Activated CD8-positive, alpha-beta memory T cell treated with anti-CD3 and anti-CD28 coated beads for 1 hour (primary cell): ENCODE measurements around the gene DMPK.

Experiments
- DNase-seq, 2 donors: peaks; one replicate each; pipeline ENCODE4 v3.0.0-alpha.2; 2020; ENCODE audit warnings: low read depth in 1 of 2; ENCODE audit errors: extremely low read depth in 1 of 2

The DMPK gene, protein sequence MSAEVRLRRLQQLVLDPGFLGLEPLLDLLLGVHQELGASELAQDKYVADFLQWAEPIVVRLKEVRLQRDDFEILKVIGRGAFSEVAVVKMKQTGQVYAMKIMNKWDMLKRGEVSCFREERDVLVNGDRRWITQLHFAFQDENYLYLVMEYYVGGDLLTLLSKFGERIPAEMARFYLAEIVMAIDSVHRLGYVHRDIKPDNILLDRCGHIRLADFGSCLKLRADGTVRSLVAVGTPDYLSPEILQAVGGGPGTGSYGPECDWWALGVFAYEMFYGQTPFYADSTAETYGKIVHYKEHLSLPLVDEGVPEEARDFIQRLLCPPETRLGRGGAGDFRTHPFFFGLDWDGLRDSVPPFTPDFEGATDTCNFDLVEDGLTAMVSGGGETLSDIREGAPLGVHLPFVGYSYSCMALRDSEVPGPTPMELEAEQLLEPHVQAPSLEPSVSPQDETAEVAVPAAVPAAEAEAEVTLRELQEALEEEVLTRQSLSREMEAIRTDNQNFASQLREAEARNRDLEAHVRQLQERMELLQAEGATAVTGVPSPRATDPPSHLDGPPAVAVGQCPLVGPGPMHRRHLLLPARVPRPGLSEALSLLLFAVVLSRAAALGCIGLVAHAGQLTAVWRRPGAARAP

DNA sequence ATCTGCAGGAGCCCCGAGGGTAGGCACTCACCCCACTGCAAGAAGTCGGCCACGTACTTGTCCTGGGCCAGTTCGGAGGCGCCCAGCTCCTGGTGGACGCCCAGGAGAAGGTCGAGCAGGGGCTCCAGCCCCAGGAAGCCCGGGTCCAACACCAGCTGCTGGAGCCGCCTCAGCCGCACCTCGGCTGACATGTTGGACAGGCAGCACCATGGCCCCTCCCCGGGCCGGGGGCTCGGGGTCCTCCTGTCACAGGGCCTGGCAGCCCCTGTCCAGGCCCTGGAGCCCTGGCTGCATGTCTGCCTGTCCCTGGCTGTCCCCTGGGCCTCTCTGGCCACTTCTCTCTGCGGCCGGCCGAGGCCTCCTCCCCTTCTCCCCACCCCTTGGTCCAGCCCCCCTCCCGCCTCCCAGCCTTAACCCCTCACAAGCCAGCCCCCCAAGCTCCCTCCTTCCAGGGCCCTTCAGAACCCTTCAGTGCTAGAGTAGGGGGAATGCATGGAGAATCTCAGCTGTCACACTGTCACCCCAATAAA lies at the start of gene DMPK:
TSS of gene DMPK (minus strand) at position 329 of the 530 bp plus-strand sequence. CDS start at position 191, 138 bp downstream.
- no peak for DNase-seq

DNA sequence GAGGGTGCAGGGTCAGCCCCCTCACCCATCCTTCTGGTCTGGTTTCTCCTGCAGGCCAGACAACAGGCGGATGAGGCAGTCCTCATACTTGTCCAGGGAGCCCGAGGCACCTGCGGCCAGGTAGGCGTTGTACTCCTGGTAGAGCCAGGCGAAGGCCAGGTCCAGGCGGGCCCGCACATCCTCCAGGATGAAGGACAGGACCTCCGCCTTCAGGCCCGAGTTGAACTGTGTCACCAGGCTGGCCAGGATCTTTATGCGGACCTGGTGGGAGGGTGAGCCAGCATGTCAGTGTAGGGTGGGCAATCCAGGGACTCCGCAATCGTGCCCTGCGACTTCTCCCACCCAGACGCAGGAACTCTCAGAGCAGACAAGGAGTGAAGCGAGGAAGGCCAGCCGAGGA lies 46.7 kb upstream of the DMPK start:
- no peak for DNase-seq

DNA sequence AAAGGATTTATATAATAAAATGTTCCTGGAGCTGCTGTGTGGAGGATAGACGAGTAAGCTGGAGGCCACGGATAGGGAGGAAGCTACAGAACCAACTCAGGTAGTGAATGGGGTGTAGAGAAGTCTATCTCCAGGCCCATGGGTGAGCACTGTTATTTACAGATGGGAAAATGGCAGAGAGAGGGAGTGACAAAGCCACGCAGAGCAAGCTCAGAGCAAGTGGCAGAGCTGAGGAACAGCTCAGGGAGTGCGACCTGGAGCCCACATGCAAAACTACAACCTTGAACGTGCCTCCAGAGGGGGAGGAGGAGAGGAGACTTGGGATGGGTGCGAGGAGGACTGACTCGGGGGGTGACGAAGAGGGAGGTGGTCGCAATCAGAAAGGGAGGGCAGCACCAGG lies 46.2 kb upstream of the DMPK start:
- no peak for DNase-seq

DNA sequence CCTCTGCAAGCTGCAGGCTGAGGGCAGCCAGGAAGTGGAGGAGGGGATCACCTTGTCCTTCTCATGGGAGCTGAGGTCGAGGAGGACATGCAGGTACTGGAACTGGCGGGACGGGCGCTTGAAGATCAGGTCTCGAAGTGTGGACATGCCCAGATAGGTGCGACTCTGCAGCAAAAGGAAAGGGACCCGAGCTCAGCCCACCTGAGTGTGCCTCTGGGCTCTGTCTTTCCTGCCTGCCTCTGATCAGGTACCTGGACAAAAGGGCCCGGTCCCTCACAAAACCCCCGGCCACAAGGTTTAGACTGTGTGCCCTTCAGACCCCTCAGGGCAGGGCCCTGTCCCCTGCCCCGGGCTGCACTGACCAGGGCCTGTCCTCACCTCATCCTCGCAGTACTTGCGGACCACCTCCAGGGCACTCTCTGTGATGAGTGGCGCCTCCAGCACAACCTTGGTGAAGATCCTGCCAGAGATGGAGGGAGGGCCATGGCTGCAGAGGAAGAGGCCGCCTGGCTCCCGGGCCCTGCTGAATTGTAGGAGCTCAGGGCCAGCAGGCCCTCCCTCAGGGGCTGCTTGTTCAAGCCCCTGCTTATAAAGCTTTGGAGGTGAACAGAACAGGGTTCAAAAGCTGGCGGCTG lies 45.3 kb upstream of the DMPK start:
- no peak for DNase-seq

DNA sequence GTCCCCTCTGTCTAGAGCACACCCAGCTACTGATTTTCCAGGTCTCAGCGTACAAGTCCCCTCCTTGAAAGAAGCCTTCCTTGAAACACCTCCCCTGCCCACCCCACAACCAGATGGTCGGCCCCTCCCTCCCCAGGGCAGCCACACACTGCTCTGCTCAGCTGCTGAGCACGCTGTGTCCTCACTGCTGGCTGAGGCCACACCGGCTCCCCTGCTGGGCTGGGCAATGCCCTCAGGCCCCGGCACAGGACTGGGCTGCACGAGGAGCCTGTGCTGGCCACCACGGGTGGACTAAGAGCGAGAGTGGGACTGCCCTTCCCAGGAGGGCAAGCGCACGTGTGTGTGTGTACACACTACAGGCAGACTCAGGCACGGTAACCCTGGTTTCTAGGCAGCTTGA lies 44.6 kb upstream of the DMPK start:
- DNase-seq, result no peak

DNA sequence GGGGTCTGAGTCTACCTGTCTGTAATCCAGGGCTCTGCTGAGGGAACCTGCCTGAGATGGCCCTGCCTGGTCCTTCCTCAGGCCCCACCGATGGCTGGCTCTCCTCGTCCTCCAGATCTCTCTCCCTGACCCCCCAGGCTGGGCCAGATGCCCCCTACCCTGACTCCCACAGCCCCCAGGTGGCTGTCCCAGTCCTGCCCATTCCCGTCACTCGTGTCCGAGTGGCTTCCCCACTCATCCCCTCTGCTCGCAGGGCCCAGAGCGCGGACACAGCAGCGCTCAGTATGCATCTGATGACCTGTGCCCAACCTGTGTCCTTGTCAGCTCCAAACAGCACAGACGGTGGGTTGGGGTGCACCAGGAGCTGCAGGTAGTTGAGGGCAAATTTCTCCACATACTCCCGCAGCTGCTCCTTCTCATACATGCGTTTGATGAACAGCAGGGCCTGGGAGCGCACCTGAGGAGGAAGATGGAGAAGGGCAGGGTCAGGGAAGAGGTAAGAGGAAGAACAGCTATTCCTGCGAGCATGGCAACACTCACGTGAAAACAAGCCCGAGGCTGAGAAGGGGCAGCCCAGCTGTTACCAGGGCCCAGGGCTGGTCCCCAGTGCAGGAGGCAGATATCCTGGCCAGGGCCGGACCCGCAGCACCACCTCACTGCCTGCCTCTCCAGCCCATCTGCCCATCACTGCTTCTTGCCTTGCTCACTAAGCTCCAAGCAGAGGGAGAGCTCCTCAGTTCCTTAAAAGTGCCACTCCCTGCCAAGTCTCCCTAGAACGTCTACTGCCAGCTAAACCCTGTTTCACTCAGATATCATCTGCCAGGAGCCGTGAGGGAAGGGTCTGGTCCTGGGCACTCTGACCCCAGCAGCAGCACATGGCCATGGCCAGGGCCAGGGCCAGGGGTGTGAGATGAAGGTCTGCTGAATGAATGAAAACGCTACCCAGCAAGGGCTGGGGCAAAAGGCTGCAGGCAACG lies 43.9 kb upstream of the DMPK start:
- no peak for DNase-seq

DNA sequence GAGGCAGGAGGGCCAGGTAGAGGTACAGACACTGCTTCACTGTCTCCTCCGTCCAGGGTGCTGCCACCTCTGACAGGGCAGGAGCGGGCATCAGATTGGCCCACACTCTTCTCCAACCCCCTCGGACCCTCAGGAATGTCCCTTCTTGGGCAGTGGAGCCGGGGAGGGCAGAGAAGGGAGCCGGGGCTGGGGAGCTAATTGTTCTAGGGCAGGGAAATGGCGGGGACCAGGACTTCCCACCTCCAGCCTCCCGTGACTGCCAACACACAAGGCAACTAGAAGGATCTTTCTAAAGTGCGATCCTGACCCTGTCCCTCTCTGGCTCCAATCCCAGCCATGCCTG lies 42.9 kb upstream of the DMPK start:
- no peak for DNase-seq

DNA sequence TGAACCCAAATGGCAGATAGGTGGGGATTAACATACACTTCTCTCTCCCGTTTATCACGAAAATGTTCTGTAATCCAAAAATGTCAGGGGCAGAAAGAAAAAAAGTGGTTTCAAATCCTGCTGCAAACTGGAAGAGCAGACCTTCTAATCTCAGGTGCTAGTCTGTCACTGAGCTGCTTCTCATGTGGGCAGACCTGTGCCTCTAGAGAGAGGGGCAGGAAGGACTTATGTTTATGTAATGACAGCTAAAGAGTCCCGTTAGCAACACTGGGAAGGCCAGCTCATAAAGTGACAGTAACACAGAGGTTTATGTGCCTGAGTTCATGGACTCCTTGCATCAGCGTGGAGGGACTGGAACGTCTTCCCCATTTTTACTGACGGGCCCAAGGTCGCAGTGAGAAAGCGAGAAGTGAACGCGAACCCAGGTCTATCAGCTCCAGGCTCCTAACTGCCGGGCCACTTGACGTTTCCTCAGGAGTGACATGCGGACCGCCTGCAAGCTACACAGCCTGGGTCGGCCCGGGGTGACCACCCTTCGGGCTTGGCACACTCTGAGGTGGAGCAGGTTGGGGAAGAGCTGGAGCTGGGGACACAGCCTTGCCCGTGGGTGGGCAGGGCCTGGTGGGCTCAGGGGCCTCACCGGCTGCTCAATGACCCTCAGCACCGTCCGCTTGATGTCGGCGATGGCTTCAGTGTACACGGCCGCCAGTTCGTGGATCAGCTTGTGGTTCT lies 42.4 kb upstream of the DMPK start:
- DNase-seq, result no peak

DNA sequence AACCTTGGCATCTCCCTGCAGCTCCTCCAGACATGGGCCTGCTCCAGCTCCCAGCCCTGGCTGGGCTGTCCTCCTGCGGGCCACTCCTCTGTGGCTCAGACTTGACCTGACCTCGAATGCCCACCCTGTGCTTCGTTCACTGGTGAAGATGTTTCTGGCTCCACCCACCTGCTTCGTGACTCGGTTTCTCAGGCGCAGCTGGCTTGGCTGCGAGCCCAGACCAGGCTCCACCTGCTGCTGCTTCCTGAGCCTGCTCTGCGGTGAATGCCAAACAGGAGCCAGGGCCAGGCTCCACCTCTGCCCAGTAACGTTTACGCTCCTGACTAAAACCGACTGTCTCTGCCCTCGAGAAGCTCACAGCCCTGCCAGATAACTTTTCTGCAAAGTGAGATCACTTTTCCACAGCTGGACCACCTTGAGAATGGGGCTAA lies 41.8 kb upstream of the DMPK start:
- DNase-seq, result no peak

DNA sequence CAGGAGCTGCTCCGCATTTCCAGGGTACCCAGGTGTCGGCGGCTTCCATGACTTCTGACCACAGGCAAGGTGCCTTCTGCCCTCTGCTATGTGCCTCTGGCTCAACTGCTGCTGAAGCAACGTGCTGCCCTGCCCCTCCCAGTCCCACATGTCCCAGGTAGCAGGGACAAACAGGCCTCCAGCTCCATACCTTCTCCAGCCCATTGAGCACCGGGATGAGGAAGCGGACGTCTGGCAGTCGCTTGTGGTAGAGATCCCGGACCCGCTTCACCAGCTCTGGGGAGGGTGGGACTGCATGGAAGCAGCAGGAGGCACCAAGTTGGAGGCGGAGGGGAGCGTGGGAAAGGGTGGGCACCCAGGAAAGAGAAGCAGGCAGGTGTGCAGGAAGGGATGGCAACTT lies 40.9 kb upstream of the DMPK start:
- no peak for DNase-seq

DNA sequence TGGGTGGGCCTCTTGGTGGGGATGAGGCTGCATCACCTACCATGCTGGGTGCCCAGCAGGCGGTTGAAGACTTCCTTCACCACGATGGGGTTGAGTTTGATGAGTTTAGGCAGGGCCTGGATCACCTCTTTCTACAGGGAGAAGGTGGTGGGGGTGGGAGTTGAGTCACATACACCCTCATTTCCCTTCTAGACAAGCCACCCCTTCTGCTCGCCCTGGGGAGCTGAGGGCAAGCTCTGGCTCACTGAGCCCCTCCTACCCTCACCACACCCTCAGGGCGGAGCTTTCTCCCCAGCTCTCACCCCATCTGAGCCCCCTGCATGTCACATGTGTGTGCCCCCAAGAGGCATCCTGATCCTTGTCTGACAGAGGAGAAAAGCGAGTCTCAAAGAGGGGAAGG lies 40.4 kb upstream of the DMPK start:
- DNase-seq, result no peak

DNA sequence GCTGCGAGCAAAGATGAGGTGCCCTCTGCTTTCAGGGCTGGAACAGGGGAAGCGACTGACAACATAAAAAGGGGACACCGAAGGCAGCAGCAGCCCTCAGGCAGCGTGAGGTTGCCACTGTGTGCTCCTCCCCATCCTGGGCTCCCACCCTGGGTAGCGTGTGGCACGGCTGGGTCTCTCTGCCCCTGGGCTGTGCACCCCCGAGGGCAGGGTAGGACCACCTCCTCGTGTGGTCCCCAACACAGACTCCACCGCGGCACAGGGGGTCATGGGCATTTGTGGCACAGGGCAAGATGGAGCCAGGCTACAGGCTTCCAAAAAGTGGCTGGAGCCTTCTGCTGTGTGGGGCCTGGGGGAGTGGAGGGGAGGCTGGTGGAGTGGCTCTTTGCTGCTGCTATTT lies 39.3 kb upstream of the DMPK start:
- no peak for DNase-seq

DNA sequence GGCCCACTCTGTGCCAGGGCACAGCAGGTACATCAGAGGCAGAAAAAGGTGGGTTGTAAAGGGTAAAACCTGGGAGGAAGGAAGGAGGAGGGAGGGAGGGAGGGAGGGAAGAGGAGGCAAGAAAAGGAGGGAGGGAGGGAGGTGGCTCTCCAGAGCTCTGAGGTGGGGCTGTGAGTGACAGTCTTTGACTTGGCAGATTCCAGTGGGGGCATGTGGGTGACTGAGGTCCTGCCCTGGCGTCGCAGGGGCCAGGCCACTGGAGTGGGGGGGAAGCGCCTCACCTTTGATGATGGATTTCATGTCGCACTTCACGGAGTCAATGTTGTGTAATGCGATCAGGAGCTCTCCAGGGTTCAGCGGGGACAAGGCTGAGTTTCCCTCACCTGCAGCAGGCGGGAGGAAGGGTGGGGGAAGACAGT lies 38.8 kb upstream of the DMPK start:
- DNase-seq, result no peak

DNA sequence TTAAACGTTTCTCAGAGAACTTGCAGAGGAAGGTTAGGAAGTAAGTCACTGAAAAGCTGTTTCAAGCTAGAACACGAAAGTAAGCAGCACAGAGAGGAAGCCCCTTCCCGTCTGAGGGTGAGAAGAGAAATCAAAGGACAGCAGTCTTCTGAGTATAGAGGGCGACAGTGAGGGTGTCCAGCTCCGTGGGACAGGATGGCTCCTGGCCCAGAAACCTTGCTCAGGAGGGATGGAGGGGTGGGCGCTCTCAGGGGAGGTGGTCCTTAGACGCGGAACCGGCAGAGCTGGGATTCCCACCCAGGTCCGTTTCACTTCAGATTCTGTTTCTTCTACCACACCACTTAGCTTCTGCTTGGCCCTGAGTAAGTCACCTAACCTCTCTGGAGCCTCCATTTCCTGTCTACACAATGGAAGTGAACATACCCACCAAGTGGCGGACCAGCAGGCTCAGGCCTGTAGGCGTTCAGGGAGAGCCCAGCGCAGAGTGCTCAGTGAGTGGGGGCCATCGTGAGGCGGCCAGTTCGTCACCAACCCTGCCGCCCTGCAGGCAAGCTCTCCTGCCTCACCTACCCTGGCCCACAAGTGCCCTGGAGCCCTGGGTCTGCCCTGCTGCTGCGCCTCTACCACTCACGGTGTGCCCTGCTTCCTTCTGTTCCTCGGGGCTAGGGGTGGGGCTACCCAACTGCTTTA lies 38.3 kb upstream of the DMPK start:
- DNase-seq, result no peak

DNA sequence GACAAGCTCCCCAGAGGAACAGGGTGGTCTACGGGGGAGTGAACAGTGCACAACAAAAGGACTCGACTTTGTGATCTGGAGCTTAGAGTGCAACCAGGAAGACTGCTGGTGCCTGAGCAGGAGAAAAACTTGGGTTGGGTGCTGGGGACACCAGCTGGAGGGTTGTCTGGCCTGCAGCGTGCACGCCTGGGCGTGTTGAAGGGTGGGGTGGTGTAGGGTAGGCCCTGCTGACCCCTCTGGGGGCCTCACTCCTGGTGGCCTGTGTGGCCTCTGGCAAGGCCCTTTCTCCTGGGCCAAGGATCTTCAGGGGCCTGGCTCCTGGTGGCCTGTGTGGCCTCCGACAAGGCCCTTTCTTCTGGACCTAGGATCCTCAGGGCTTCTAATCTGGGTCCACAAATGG lies 37.5 kb upstream of the DMPK start:
- DNase-seq, result no peak

DNA sequence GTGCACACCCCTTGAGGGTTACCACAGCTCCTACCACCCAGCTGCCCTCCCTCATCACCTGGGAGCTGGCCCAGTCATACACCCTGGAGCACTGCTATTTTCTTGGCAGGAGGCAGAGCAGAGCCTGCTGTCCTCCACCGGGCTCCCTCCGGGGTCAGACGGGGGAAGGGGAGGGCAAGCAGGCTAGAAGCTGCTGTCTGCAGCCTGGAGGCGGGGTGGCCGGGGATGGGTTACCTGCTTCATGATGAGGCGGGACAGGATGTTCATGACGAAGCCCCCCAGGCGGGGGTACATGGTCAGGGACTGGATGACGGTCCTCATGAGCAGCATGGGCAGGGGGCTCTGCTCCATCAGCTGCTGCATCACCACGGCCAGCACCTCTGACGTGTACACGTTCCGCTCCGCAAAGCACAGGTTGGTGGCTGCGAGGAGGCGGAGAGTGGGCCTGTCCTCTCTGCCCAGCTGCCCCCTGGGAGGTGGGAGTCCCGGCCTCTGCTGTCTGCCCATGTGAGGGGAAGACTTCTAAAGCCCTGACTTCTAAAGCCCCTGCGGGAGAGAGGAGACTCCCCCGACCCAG lies 35.5 kb upstream of the DMPK start:
- no peak for DNase-seq

DNA sequence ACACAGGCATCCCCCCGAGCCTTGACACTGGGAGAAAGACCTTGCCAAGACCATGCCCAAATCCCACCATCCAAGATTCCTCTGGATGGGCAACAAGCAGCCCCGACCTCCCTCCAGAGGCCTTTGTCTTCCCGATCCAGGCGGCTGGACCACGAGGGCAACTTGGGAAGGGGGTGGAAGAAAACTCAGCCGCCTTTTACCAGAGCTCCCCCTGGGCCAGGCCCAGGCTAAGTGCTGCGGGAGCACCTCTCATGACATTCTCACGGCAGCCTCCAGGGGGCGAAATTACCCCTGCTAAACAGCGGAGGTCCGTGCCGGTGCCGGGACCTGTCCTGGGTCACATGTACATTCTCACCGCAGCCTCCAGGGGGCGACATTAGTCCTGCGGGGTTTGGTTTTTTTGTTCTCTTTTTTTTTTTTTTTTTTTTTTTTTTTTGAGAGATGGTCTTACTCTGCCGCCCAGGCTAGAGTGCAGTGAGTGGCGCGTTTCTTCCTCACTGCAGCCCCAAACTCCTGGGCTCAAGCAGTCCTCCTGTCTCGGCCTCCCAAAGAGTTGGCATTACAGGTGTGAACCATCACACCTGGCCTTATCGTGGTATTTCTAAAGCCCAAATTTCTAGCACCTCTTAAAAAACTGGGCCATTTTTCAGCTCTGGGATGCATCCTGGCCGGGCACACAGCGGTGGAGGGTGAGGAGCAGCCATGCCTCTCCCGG lies 34.9 kb upstream of the DMPK start:
- peak; percentile 93 for DNase-seq

DNA sequence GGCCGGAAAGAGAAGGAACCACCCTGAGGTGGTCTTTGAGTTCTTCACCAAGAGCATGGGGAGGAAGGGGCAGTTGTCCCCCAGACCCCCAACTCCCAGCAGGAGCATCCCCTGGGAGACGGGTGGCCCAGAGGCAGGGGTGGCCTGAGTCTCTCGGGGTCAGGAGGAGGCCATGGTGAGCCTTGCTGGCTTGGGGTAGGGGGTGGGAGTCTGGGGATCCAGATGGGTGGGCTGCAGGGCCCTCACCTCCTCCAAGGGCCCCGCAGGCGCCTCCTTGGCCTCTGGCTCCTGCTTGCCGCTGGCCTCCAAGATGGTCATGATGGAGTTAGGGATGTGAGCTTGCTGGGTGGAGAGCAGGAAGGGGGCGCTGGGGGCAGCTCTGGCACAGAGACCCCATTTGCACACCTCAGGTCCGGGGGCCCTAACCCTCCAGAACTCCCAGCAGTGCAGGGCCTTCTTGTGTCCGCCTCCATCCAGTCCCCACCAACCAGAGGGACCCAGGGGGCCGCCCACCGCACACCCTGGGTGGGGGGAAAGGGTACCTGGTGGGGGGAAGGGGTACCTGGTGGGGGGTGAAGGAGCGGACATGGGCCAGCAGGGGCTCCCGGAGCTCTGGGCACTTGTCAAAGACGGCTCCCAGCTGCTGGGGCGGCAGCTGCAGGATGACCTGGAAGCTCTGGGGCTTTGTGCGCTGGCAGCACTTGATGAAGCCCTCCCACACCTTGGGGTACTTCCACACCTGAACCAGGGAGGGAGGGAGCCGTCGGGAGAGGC lies 34.1 kb upstream of the DMPK start:
- DNase-seq, result no peak
